ENCODE measurements around the gene ANKRD29.

Gene ANKRD29

GRCh38 chr18:23623040-23623439 lies 39.7 kb downstream of the ANKRD29 start:
- no peak overlapping the region for H3K4me3 ChIP-seq (ENCODE audit: low read depth, low read length)
- DNase-seq (ENCODE audit: low read depth, low spot score): no peak
- TF ChIP-seq CTCF (IDR thresholded peaks at IDR 0.05; ENCODE audit: low read depth, low read length): no peak
- in situ Hi-C loops (cut with HindIII; ENCODE audit: low sequenced_read_pairs): no loop called here

GRCh38 chr18:23619388-23619881 lies 43.3 kb downstream of the ANKRD29 start:
- peak overlapping the region; percentile 42 for H3K4me3 ChIP-seq (ENCODE audit: low read depth, low read length)
- DNase-seq (ENCODE audit: low read depth, low spot score): peak; percentile 10
- in situ Hi-C loops (cut with HindIII; ENCODE audit: low sequenced_read_pairs): no loop called here
- no peak for TF ChIP-seq CTCF (IDR thresholded peaks at IDR 0.05; ENCODE audit: low read depth, low read length)

GRCh38 chr18:23618862-23619387 lies 43.8 kb downstream of the ANKRD29 start:
- TF ChIP-seq CTCF (IDR thresholded peaks at IDR 0.05; ENCODE audit: low read depth, low read length): peak; percentile 15
- in situ Hi-C loops (cut with HindIII; ENCODE audit: low sequenced_read_pairs): no loop called here
- H3K4me3 ChIP-seq (ENCODE audit: low read depth, low read length): peak overlapping the region; percentile 42
- no peak for DNase-seq (ENCODE audit: low read depth, low spot score)

GRCh38 chr18:23617412-23618014 lies 45.2 kb downstream of the ANKRD29 start:
- DNase-seq (ENCODE audit: low read depth, low spot score): no peak
- in situ Hi-C loops (cut with HindIII; ENCODE audit: low sequenced_read_pairs): no loop called here
- no peak for TF ChIP-seq CTCF (IDR thresholded peaks at IDR 0.05; ENCODE audit: low read depth, low read length)
- no peak overlapping the region for H3K4me3 ChIP-seq (ENCODE audit: low read depth, low read length)

GRCh38 chr18:23616258-23616657 lies 46.5 kb downstream of the ANKRD29 start:
- in situ Hi-C loops (cut with HindIII; ENCODE audit: low sequenced_read_pairs): no loop called here
- no peak overlapping the region for H3K4me3 ChIP-seq (ENCODE audit: low read depth, low read length)
- TF ChIP-seq CTCF (IDR thresholded peaks at IDR 0.05; ENCODE audit: low read depth, low read length): no peak
- no peak for DNase-seq (ENCODE audit: low read depth, low spot score)

GRCh38 chr18:23614891-23615290 lies 47.8 kb downstream of the ANKRD29 start:
- no peak for DNase-seq (ENCODE audit: low read depth, low spot score)
- TF ChIP-seq CTCF (IDR thresholded peaks at IDR 0.05; ENCODE audit: low read depth, low read length): no peak
- in situ Hi-C loops (cut with HindIII; ENCODE audit: low sequenced_read_pairs): no loop called here

More at GRCh38 chr18:23614891-23615290, 47.8 kb downstream of the ANKRD29 start:
- no peak overlapping the region for H3K4me3 ChIP-seq (ENCODE audit: low read depth, low read length)
